Epithelial cell of esophagus (primary cell): Measurements from ENCODE around the gene KLHL29.

Experiments used
- DNase-seq: peaks from one replicate; pipeline ENCODE4 v3.0.0; 2010; ENCODE audit warnings: low read depth
- H3K4me3 ChIP-seq: 2 replicates; pipeline ENCODE4 v1.5.1; 2011; ENCODE audit warnings: mild to moderate bottlenecking, low read length, control low read depth
- TF ChIP-seq, protein P1 (sequence below): IDR thresholded peaks from 2 replicates; pipeline ENCODE4 v1.5.1; 2011; ENCODE audit warnings: low read depth, mild to moderate bottlenecking, low read length, control low read depth, inconsistent platforms; ENCODE audit not compliant: insufficient read depth; ENCODE audit errors: missing control alignments

Gene KLHL29

DNA sequence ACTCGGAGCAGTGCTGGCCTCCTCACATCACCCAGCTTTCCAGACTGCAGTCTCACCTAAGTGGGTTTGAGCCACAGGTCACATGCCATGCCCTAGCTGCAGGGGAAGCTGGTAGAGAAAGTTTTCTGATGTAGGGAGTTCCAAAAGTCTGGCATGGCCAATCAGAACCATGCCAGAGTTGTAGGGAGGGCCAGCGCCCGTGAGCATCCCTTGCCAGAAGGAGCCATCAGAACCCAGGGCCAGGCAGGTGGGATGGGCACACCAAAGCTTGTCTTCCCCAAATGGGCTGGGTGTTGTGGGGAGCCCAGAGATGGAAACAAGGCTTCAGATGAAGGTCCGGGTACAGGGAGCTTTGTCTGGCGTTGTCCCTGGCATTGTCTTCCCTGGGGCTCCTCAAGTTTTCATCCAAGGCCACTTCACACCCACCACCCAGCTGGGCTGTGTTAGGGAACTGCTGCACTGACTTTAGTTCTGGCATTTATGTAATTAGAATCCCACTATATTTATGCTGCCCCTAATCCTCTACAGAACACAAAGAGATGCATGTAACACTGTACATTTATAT is 247.9 kb downstream of the KLHL29 start:
- TF ChIP-seq, protein P1, sequence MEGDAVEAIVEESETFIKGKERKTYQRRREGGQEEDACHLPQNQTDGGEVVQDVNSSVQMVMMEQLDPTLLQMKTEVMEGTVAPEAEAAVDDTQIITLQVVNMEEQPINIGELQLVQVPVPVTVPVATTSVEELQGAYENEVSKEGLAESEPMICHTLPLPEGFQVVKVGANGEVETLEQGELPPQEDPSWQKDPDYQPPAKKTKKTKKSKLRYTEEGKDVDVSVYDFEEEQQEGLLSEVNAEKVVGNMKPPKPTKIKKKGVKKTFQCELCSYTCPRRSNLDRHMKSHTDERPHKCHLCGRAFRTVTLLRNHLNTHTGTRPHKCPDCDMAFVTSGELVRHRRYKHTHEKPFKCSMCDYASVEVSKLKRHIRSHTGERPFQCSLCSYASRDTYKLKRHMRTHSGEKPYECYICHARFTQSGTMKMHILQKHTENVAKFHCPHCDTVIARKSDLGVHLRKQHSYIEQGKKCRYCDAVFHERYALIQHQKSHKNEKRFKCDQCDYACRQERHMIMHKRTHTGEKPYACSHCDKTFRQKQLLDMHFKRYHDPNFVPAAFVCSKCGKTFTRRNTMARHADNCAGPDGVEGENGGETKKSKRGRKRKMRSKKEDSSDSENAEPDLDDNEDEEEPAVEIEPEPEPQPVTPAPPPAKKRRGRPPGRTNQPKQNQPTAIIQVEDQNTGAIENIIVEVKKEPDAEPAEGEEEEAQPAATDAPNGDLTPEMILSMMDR = no peak
- no peak for DNase-seq
- no peak overlapping the region for H3K4me3 ChIP-seq

- DNase-seq = no peak
- TF ChIP-seq, protein P1 = no peak
Measured at GRCh38 chr2:23633966-23634365, 249.0 kb downstream of the KLHL29 start.

GRCh38 chr2:23635442-23636340 is 250.7 kb downstream of the KLHL29 start:
- no peak for DNase-seq
- TF ChIP-seq, protein P1 = no peak

More at GRCh38 chr2:23633966-23634365, 249.0 kb downstream of the KLHL29 start:
- no peak overlapping the region for H3K4me3 ChIP-seq

DNA sequence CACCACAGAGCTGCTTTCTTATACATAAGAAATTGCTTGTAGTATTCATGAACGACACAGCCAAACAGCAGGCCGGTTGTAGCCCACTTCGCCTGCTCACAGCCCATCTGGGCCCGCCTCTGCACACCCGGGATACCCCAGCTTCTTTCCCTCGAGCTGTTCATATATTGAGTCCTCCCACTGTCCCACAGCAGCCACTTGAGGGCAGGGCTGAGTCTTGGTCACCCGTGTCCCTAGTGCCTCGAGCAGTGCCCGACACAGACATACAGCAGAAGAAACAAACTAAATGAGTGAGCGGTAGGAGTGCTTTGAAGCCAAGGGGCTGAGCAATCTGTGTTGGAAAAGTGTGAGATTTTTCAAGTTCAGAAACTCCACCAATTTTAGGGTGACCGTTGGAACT is 251.4 kb downstream of the KLHL29 start:
- TF ChIP-seq, protein P1 = peak; percentile 43
- DNase-seq = peak; percentile 26
- H3K4me3 ChIP-seq = no peak overlapping the region

More at GRCh38 chr2:23635442-23636340, 250.7 kb downstream of the KLHL29 start:
- H3K4me3 ChIP-seq = no peak overlapping the region

GRCh38 chr2:23637011-23637778 is 252.2 kb downstream of the KLHL29 start:
- H3K4me3 ChIP-seq = no peak overlapping the region
- TF ChIP-seq, protein P1 = no peak
- DNase-seq = peak; percentile 18

DNA sequence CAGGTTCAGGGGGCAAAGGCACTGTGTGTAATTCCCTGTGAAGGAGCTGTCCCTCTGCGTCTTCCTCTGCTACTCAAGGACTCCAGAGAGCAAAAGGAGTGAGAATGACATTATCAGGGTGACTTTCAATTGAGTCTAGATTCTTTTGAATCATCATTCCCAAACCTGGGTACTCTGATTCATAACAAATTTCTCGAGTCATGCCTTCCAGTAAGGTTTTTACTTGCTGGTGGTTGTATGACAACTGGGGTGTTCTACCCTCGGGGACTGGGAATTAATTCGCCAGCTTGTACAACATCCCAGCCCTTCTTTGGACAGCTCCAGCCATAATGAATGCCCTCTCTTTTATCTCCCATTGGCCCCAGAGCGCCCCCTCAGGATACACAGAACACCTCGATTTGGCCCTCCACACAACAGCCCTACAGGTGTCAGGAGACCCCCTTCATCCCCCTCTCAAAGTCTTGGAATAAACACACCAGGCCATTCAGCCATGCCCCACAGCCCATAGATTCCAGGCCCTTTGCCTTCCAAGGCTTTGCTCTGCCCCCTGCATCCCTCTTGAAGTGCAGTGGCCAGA is 254.5 kb downstream of the KLHL29 start:
- no peak for DNase-seq
- TF ChIP-seq, protein P1 = no peak
- H3K4me3 ChIP-seq = no peak overlapping the region
